HG03460 (cell line): Measurements from ENCODE around the gene HES4.

Source experiments
- ATAC-seq: cut with Tn5 transposase; IDR thresholded peaks from one replicate; pipeline ENCODE4 v1.9.1; 2021; ENCODE audit not compliant: unreplicated experiment

The HES4 gene, protein sequence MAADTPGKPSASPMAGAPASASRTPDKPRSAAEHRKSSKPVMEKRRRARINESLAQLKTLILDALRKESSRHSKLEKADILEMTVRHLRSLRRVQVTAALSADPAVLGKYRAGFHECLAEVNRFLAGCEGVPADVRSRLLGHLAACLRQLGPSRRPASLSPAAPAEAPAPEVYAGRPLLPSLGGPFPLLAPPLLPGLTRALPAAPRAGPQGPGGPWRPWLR

DNA sequence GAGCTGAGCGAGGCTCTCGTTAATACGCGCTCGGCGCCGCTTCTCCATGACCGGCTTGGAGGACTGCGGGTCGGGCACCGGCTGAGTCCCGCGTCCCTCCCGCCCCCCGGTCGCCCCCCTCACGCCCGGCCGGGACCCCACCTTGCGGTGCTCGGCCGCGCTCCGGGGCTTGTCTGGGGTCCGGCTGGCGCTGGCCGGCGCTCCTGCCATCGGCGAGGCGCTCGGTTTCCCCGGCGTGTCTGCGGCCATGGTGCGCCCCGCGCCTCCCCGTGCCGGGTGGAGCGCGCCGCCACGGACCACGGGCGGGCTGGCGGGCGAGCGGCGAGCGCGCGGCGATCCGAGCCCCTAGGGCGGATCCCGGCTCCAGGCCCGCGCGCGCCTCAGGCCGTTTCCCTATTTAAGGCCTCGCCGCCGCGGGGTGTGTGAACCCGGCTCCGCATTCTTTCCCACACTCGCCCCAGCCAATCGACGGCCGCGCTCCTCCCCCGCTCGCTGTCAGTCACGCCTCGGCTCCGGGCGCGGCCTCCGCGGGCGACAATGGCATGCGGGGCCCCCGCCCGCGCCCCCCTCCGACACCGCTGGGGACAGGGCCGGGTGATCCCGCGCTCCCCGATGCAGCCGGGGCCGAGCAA is at the start of gene HES4:
TSS of gene HES4 (minus strand) at position 373 of the 632 bp plus-strand sequence. CDS start at position 249, 124 bp downstream.
- peak; percentile 37 for ATAC-seq

DNA sequence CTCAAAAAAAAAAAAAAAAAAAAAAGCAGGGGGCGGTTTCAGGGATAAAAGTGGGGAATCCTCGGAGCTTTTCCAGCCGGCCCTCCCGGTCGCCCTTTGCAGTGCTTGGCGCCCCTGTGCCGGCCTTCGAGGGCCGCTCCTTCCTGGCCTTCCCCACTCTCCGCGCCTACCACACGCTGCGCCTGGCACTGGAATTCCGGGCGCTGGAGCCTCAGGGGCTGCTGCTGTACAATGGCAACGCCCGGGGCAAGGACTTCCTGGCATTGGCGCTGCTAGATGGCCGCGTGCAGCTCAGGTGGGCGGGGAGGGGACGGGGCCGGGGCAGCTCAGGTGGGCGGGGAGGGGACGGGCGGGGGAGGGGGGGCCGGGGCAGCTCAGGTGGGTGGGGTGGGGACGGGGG is 48.9 kb upstream of the HES4 start:
- no peak for ATAC-seq

DNA sequence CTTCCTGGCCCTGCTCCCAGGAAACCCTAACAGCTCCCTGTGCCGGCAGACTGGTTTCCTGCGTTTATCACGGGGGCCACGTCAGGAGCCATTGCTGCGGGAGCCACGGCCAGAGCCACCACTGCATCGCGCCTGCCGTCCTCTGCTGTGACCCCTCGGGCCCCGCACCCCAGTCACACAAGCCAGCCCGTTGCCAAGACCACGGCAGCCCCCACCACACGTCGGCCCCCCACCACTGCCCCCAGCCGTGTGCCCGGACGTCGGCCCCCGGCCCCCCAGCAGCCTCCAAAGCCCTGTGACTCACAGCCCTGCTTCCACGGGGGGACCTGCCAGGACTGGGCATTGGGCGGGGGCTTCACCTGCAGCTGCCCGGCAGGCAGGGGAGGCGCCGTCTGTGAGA is 48.1 kb upstream of the HES4 start:
- ATAC-seq, result no peak

DNA sequence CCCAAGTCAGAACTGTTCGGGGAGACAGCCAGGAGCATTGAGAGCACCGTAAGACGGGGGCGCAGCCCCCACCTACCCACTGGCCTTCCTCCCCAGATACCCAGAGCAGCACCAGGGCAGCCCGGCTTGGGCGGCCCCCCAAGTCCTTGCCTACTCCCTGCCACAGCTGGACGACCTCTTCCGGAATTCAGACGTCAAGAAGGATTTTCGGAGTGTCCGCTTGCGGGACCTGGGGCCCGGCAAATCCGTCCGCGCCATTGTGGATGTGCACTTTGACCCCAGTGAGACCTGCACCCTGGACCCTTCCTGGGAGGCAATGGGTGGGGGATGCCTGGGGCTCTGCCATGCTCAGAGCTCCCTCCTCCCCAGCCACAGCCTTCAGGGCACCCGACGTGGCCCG is 47.5 kb upstream of the HES4 start:
- ATAC-seq, result no peak

DNA sequence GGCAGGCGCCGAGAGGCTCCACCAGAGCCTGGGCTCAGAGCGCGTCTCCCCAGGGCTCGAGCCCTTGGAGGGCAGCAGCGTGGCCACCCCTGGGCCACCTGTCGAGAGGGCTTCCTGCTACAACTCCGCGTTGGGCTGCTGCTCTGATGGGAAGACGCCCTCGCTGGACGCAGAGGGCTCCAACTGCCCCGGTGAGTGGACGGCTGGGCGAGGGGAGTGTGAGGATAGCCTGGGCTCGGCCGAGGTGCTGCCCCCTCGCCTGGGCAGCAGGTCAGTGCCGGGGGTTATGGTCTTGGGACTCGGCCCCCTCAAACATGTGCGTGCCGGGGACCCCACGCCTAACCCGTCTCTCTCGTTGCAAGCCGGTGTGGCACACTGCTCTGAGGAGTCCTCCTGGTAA is 46.9 kb upstream of the HES4 start:
- ATAC-seq, result no peak

DNA sequence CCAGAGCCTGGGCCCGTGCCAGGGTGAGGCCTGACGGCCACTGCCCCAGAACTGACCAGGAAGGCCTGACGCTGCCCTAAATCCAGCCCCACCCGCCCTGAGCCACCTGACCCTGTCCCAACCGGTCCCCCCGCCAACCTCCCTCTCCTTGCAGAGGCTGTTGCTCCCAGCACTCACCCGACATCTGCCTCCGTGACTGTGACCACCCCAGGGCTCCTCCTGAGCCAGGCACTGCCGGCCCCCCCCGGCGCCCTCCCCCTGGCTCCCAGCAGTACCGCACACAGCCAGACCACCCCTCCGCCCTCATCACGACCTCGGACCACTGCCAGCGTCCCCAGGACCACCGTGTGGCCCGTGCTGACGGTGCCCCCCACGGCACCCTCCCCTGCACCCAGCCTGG is 46.3 kb upstream of the HES4 start:
- no peak for ATAC-seq

DNA sequence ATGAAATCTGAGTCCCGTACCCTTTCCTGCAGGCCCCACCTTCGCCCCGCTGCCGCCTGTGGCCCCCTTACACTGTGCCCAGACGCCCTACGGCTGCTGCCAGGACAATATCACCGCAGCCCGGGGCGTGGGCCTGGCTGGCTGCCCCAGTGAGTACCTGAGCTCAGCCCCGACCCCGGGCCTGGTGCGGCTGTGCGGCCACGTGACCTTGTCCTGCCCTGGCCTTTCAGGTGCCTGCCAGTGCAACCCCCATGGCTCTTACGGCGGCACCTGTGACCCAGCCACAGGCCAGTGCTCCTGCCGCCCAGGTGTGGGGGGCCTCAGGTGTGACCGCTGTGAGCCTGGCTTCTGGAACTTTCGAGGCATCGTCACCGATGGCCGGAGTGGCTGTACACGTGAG is 45.2 kb upstream of the HES4 start:
- ATAC-seq, result no peak

DNA sequence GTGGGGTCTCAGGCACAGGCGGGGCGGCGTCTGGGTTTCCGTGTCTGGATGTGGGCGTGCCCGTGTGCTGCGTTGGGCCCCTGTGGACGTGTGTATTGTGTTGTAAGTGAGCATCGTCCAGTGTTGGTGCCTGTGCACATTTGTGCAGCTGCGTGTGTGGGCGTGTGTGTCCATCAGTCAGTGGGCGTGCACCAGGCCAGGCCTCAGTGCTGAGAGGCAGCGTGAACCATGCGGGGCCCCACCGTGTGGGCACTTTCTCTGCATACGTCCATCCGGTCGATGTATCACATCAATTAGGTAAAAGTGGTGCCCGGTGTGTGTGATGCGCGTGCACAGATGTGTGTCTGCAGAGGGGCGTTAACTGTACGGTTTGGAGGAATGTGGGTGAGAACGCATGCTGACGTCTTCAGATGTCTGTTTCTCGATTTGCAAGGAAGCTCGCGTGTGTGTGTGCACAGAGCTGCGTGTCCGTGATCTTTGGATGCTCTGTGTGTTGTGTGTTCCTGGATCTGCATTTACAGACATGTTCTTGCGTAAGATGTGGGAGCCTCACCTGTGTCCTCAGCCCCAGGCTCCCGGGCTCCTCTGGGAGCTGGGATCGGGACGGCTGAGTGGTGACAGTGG is 44.7 kb upstream of the HES4 start:
- ATAC-seq, result no peak

DNA sequence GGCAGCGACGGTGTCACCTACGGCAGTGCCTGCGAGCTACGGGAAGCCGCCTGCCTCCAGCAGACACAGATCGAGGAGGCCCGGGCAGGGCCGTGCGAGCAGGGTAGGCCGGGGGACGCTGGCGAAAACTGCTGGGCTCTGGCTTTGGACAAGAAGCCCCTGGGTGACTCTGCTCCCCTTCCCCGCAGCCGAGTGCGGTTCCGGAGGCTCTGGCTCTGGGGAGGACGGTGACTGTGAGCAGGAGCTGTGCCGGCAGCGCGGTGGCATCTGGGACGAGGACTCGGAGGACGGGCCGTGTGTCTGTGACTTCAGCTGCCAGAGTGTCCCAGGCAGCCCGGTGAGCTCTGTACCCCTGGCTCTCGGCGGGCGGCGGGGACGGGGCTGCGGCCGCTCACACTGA is 44.0 kb upstream of the HES4 start:
- no peak for ATAC-seq

DNA sequence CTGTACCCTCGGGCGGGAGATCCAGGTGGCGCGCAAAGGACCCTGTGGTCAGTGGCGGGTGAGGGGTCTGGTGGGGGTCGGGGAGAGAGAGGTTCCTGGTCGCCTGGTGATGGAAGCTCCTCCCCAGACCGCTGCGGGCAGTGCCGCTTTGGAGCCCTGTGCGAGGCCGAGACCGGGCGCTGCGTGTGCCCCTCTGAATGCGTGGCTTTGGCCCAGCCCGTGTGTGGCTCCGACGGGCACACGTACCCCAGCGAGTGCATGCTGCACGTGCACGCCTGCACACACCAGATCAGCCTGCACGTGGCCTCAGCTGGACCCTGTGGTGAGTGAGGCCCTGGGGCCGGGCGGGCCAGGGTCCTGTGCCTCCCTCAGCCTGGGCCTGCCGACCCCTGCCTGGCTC is 43.5 kb upstream of the HES4 start:
- no peak for ATAC-seq

DNA sequence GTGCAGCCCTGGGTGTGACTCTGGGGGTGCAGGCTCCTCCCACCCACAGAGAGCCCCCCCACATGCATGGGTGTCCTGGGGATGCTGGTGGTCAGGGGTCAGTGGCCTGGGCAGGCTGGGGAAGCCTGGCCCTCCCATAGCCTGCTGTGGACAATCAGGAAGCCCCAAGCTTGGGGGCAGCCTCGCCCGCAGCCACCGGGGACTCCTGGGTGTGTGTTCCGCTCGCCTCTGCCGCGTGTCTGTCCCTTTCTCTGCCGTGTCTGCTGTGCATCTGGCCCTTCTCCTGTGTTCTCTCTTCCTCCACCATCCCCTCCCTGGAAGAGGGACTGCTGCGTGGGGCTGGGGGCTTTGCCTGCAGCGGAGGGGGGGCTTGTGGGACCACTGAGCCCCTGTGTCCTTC is 42.9 kb upstream of the HES4 start:
- ATAC-seq, result no peak

DNA sequence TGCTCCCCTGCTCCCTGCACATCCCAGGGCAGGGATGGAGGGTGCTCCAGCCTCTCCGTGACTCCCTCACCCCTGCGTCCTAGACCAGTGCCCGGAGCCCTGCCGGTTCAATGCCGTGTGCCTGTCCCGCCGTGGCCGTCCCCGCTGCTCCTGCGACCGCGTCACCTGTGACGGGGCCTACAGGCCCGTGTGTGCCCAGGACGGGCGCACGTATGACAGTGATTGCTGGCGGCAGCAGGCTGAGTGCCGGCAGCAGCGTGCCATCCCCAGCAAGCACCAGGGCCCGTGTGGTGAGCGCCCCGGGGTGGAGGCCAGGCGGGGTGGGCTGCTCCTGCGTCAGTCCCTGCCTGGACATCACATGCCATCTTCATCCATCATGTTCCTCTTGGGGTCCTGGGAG is 42.0 kb upstream of the HES4 start:
- no peak for ATAC-seq

DNA sequence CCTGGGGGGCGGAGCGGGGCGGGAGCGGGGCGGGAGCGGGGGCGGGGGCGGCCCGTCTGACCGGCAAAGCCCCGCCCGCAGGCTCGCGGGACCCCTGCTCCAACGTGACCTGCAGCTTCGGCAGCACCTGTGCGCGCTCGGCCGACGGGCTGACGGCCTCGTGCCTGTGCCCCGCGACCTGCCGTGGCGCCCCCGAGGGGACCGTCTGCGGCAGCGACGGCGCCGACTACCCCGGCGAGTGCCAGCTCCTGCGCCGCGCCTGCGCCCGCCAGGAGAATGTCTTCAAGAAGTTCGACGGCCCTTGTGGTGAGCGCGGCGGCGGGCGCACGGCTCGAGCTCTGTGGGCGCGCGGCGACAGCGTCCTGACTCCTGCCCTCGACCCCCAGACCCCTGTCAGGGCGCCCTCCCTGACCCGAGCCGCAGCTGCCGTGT is 41.2 kb upstream of the HES4 start:
- ATAC-seq, result no peak

DNA sequence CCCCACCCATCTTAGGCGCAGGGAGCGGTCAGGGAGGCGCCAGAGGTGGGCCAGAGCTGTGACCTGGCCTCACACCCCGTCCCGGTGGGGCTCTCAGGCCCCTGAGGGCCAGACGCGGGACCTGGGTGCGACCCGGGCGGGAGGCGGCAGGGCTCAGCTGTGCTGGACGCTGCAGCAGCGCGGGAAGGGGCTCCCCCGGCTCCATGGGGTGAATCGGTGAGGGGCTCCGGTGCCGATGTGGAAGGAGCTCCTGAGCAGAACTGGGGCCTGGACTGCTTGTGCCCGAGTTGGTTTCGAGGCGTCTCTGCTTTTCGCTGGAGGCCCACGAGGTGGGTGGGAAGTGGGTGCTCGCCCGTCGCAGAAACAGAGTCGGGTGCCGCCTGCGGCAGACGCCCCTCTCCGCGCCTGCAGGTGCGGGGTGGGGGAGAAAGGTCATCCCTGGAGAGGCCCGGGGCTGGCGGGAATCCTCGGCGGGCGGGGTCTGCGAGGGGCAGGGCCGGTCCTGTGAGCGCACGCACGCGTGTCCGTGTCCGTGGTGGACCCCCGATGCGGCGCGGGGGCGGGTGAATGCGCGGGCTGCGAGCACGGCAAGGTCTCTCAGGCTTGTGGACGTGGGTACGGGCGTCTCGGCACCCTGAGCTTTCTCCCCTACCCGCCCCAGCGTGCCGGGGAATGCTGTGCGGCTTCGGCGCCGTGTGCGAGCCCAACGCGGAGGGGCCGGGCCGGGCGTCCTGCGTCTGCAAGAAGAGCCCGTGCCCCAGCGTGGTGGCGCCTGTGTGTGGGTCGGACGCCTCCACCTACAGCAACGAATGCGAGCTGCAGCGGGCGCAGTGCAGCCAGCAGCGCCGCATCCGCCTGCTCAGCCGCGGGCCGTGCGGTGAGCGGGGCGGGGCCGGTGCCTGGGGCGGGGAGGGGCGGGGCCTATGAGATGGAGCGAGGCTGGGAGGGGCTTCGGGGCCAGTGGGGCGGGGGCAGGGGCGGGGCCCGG is 40.4 kb upstream of the HES4 start:
- ATAC-seq, result no peak

DNA sequence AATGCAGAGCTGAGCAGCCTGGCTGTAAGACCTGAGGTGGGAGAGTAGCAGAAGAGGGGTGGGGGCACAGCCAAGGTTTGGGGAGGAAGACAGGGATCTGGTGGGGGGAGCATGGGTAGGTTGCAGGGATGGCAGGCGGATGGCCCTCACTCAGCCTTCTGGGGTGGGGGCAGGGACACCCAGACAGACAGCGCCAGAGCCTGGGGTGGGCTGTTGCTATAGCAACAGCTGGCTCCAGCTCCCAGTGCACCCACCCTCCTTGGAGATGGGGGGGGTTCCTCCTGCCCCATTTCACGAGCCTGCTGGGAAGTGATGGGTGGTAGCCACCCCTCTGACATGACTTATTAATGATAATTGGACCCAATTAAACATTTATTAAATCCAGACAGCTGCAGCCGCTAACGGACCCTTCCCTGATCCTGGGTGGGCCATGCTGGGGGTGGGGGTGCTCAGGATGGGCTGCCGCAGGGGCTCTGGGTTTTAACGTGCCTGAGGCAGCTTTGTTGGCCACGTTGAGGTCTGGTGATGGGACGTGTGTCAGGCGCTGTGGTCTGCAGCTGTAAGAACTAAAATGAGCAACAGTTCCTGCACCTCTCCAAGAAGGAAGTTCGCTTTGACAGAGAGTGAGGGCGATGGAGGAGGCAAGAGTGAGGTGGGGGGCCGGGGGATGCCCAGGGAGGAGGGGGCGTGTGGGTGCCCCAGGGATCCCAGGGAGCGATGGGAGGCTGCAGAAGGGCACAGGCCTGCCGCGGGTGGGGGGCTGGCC is 39.4 kb upstream of the HES4 start:
- ATAC-seq, result no peak

DNA sequence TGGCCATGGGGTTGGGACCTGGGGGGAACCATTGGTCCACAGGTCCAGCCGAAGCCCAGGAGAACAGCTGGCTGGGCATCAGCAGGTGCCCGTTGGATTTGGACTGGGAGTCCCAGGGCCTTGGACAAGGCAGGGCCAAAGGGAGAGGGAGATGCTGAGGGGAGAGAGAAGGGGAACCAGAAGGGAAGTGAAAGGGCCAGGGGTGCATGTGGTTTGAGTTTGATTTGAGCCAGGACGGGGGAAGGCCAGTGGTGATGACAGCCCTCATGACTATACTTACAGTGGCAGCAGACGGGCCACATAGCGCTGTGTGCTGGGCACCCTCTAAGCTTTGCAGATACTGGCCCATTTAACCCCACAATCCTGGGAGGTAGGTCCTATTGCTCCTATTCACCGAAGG is 38.8 kb upstream of the HES4 start:
- no peak for ATAC-seq

DNA sequence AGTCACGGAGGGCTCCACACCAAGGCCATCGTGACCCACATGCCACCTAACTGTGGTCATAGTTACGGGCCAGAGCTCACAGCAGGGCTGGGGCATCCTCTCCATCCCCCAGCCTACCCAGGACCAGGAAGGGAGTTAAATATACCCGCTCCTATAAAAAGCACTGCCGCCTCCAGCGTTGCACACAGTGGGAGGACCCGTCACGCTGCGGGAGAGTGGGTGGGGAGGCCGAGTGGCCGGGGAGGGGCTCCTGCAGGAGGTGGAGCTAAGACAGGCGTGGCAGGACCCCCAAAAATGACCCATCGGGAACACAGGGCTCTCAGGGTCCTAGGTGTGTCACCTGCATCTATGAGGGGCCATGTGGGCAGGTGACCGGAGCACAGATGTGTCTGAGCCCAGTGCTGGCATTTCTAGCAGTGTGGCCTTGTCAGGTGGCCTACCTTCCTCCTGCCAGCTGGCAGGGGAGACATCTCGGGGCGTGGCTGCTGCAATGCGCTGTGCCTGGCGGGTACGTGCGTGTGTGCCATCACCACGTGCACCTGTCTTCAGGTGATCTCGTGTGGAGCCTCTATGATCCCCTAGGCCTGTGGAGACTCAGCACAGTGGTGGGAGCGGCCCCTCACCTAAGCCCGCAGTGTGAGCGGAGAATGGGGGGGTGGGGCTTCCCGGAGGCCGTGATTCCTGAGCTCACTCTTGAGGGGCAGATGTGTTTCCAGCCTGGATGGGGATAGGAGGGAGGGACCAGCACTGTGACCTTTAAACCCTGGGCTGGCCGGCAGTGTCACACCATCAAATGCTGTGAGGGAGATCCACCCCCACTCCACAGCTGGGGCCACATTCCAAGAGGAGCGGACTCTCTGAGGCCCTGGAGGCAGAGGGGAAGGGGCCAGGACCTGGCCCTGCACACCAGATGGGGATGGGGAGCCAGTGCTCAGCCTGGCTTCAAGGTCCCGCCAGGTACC is 37.8 kb upstream of the HES4 start:
- ATAC-seq, result no peak

DNA sequence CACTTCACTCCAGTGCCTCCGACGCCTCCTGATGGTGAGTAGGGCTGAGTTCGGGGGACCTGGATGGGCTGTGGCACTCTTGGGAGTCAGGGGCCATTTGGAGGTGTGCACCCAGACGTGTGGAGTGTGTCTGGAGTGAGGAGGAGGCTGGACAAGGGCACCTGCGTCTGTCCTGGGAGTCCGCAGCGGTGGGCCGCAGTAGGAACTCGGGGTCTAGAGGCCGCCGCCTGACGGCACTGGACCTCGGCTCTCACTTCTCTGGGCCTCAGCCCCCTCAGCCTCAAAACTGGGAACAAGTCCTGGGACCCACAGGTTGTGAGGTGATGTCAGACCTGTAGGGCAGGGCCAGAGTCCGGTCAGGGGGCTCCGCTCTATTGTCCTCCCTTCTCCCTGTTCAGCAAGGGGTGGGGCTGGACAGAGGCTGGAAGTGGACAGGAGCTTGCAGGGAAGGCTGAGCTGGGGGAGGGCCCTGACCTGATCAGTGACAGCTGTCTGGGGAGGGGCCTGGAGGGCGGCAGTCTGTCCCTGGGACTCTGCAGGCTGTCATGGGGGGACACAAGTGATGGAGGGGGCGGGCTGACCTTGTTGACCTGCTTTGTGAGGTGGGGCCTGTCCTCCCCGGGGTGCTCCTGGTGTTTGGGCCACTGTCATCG is 35.5 kb upstream of the HES4 start:
- ATAC-seq, result no peak

DNA sequence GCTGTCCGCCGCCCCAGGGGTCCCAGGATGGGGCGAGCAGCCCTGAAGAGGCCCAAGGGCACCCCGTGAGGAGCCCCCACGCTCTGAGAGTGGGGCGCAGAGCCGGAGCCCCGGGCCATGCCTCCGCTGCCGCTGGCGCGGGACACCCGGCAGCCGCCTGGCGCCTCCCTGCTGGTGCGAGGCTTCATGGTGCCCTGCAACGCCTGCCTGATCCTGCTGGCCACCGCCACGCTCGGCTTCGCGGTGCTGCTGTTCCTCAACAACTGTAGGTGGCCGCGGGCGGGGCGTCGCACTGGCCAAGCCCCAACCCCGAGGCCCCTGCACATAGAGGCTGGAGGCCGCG is 34.5 kb upstream of the HES4 start:
- ATAC-seq, result no peak
